Measurements from ENCODE around the gene DOK4. TPM values are rescaled to one million over a fixed set of nuclear protein-coding genes. Genes with fewer than 3 reads are reported as not detected.
A peak's percentile ranks its signal among the peaks of the same experiment; 100 is the strongest.

DOK4 gene
- total RNA-seq, 1 experiment from 2014 or later: 122 TPM

GRCh38 chr16:57478396-57479204 is 7.7 kb downstream of the DOK4 start:
- peaks cover 48% of the 10 kb centered on the region for H3K36me3 Mint-ChIP-seq (ENCODE audit: insufficient read depth, unreplicated experiment)
- Histone ChIP-seq H3K9me3 (no peaks in the 10 kb centered on the region), H3K27me3 (replicated peaks; ENCODE audit: control insufficient read depth, insufficient read depth, low read length) (no peaks in the 10 kb centered on the region), H3K36me3 (ENCODE audit: control insufficient read depth, insufficient read depth, low read length) (peaks cover 13% of the 10 kb centered on the region; the same call in 1 of the 2 replicates), H3K4me1 (peaks cover 38% of the 10 kb centered on the region), H3K4me3 (ENCODE audit: low read depth, low read length) (peak overlapping the region; percentile 50)
- H3K4me3 Mint-ChIP-seq (ENCODE audit: unreplicated experiment): peak overlapping the region; percentile 89
- ChIA-PET CTCF (interaction anchor here (1.0 to 2.1 kb wide), 3 partner anchors 16 to 47 kb away, joined by 4 to 23 read pairs (median 17); partner anchors contain the start of gene POLR2C), POLR2A (interaction anchor here (1.9 kb wide), 1 partner anchor 31 kb away, joined by 15 read pairs; the partner anchor contains the start of genes CIAPIN1 and COQ9)
- intact Hi-C loops (cut with micrococcal nuclease; ENCODE audit: unreplicated experiment): no loop called here
- no peak for TF ChIP-seq CTCF (IDR thresholded peaks at IDR 0.05; ENCODE audit: insufficient read depth in 1 of 2, low read depth in 1 of 2, low read length in 1 of 2, severe bottlenecking in 1 of 2, unreplicated experiment in 1 of 2)
- BruUV-seq (replicated peaks): TSS peak; percentile 25
- no peak overlapping the region for H3K27ac Mint-ChIP-seq (ENCODE audit: unreplicated experiment)
- DNase-seq: no peak
- H3K9me3 Mint-ChIP-seq (ENCODE audit: unreplicated experiment): no peaks in the 10 kb centered on the region
- H3K4me1 Mint-ChIP-seq (ENCODE audit: low read depth, unreplicated experiment): peaks cover 38% of the 10 kb centered on the region
- H3K27me3 Mint-ChIP-seq (ENCODE audit: insufficient read depth, unreplicated experiment): no peaks in the 10 kb centered on the region

- Histone ChIP-seq H3K36me3 (ENCODE audit: control insufficient read depth, insufficient read depth, low read length) (peaks cover 18% of the 10 kb centered on the region), H3K4me3 (ENCODE audit: low read depth, low read length) (no peak overlapping the region), H3K9me3 (no peaks in the 10 kb centered on the region), H3K27me3 (replicated peaks; ENCODE audit: control insufficient read depth, insufficient read depth, low read length) (no peaks in the 10 kb centered on the region), H3K4me1 (peaks cover 43% of the 10 kb centered on the region)
- Mint-ChIP-seq H3K4me3 (ENCODE audit: unreplicated experiment) (peak overlapping the region; percentile 89), H3K27ac (ENCODE audit: unreplicated experiment) (no peak overlapping the region), H3K9me3 (ENCODE audit: unreplicated experiment) (no peaks in the 10 kb centered on the region), H3K4me1 (ENCODE audit: low read depth, unreplicated experiment) (peaks cover 38% of the 10 kb centered on the region), H3K36me3 (ENCODE audit: insufficient read depth, unreplicated experiment) (peaks cover 57% of the 10 kb centered on the region), H3K27me3 (ENCODE audit: insufficient read depth, unreplicated experiment) (no peaks in the 10 kb centered on the region)
- TF ChIP-seq CTCF (IDR thresholded peaks at IDR 0.05; ENCODE audit: insufficient read depth in 1 of 2, low read depth in 1 of 2, low read length in 1 of 2, severe bottlenecking in 1 of 2, unreplicated experiment in 1 of 2): no peak
- CTCF ChIA-PET: no interaction called here
- DNase-seq: peak in 1 of 2 experiments; percentile 29
- intact Hi-C loops (cut with micrococcal nuclease; ENCODE audit: unreplicated experiment): no loop called here
- POLR2A ChIA-PET: no interaction called here
- no TSS peak for BruUV-seq (replicated peaks)
Observed at GRCh38 chr16:57477531-57478202, 8.6 kb downstream of the DOK4 start.

- no peak for TF ChIP-seq CTCF (IDR thresholded peaks at IDR 0.05; ENCODE audit: insufficient read depth in 1 of 2, low read depth in 1 of 2, low read length in 1 of 2, severe bottlenecking in 1 of 2, unreplicated experiment in 1 of 2)
- POLR2A ChIA-PET: interaction anchor here (0.6 kb wide), 1 partner anchor 15 kb away, joined by 3 read pairs; no protein-coding TSS in a partner anchor
- peaks cover 66% of the 10 kb centered on the region for H3K36me3 Mint-ChIP-seq (ENCODE audit: insufficient read depth, unreplicated experiment)
- no peak overlapping the region for H3K27ac Mint-ChIP-seq (ENCODE audit: unreplicated experiment)
- no peaks in the 10 kb centered on the region for H3K27me3 Mint-ChIP-seq (ENCODE audit: insufficient read depth, unreplicated experiment)
- BruUV-seq (replicated peaks): no TSS peak
- DNase-seq: peak in 1 of 2 experiments; percentile 31
- Histone ChIP-seq H3K4me3 (ENCODE audit: low read depth, low read length) (no peak overlapping the region), H3K36me3 (ENCODE audit: control insufficient read depth, insufficient read depth, low read length) (peaks cover 18% of the 10 kb centered on the region), H3K9me3 (no peaks in the 10 kb centered on the region), H3K4me1 (peaks cover 50% of the 10 kb centered on the region), H3K27me3 (replicated peaks; ENCODE audit: control insufficient read depth, insufficient read depth, low read length) (no peaks in the 10 kb centered on the region)
- CTCF ChIA-PET: no interaction called here
- no peak overlapping the region for H3K4me3 Mint-ChIP-seq (ENCODE audit: unreplicated experiment)
- intact Hi-C loops (cut with micrococcal nuclease; ENCODE audit: unreplicated experiment): no loop called here
- no peaks in the 10 kb centered on the region for H3K9me3 Mint-ChIP-seq (ENCODE audit: unreplicated experiment)
- H3K4me1 Mint-ChIP-seq (ENCODE audit: low read depth, unreplicated experiment): peaks cover 43% of the 10 kb centered on the region
Observed at GRCh38 chr16:57476546-57477410, 9.5 kb downstream of the DOK4 start.
